ENCODE data around the gene MED16.

DNA sequence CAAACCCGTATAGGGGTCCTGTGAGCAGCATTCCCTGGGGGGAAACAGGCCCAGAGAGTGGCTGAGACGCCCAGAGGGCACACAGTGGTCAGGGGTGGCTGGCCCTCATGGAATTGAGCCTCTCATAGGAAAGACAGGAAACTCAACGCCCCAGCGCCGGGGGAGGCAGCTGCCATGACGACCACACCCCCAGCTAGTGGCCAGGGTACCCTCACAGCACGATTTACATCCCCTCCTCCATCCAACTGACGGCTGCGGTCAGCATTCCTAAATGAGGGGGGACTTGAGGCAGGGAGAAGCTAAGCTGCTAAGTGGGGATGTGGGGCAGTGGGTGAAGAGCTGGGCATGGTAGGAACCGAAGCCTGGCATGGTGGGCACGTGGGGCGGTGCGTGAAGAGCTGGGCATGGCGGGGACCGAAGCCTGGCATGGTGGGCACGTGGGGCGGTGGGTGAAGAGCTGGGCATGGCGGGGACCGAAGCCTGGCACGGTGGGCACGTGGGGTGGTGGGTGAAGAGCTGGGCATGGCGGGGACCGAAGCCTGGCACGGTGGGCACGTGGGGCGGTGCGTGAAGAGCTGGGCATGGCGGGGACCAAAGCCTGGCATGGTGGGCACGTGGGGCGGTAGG is 10.0 kb downstream of the MED16 start:
- TF ChIP-seq, protein P1, sequence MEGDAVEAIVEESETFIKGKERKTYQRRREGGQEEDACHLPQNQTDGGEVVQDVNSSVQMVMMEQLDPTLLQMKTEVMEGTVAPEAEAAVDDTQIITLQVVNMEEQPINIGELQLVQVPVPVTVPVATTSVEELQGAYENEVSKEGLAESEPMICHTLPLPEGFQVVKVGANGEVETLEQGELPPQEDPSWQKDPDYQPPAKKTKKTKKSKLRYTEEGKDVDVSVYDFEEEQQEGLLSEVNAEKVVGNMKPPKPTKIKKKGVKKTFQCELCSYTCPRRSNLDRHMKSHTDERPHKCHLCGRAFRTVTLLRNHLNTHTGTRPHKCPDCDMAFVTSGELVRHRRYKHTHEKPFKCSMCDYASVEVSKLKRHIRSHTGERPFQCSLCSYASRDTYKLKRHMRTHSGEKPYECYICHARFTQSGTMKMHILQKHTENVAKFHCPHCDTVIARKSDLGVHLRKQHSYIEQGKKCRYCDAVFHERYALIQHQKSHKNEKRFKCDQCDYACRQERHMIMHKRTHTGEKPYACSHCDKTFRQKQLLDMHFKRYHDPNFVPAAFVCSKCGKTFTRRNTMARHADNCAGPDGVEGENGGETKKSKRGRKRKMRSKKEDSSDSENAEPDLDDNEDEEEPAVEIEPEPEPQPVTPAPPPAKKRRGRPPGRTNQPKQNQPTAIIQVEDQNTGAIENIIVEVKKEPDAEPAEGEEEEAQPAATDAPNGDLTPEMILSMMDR (IDR thresholded peaks at IDR 0.05 in 8 of 11, conservative IDR thresholded peaks at IDR 0.05 in 3 of 11), result no peak
- TF ChIP-seq POLR2A (IDR thresholded peaks at IDR 0.05), result no peak
